HG03095 (cell line): Measurements from ENCODE around the gene UGT1A1.

Experiments used
- ATAC-seq: cut with Tn5 transposase; IDR thresholded peaks from one replicate; pipeline ENCODE4 v1.9.1; 2021; ENCODE audit warnings: moderate library complexity; ENCODE audit not compliant: unreplicated experiment

UGT1A1 gene

GRCh38 chr2:233815861-233816260 lies 55.8 kb downstream of the UGT1A1 start:
- no peak for ATAC-seq

GRCh38 chr2:233816334-233816733 lies 56.3 kb downstream of the UGT1A1 start:
- ATAC-seq: no peak

GRCh38 chr2:233816771-233817170 lies 56.7 kb downstream of the UGT1A1 start:
- ATAC-seq: no peak

- ATAC-seq: no peak
These were observed 57.4 kb downstream of the UGT1A1 start for GRCh38 chr2:233817361-233817911.

GRCh38 chr2:233817995-233818638 lies 58.0 kb downstream of the UGT1A1 start:
- no peak for ATAC-seq

- no peak for ATAC-seq
These were observed 58.9 kb downstream of the UGT1A1 start for GRCh38 chr2:233818639-233819621.

GRCh38 chr2:233819884-233820773 lies 60.1 kb downstream of the UGT1A1 start:
- no peak for ATAC-seq

GRCh38 chr2:233820774-233821105 lies 60.7 kb downstream of the UGT1A1 start:
- ATAC-seq: no peak

- no peak for ATAC-seq
These were observed 61.1 kb downstream of the UGT1A1 start for GRCh38 chr2:233821196-233821595.

GRCh38 chr2:233821709-233822100 lies 61.6 kb downstream of the UGT1A1 start:
- ATAC-seq: no peak

- no peak for ATAC-seq
These were observed 62.2 kb downstream of the UGT1A1 start for GRCh38 chr2:233822101-233822771.
